MM.1S (cell line): Measurements from ENCODE around the gene SFMBT2.

Experiments
- CTCF ChIP-seq: fragments of 300-600 bp; sonication (generic); IDR thresholded peaks from 2 replicates; pipeline ENCODE4 v1.5.1; 2016; ENCODE audit warnings: antibody characterized with exemption, low read length, mixed read lengths
- EZH2 ChIP-seq: fragments of 300-600 bp; sonication (generic); optimal IDR thresholded peaks from 2 replicates; pipeline ENCODE3; 2017; ENCODE audit warnings: low read depth, mild to moderate bottlenecking, antibody characterized with exemption, low read length, mixed read lengths
- EZH2phosphoT487 ChIP-seq: fragments of 300-600 bp; sonication (generic); IDR thresholded peaks from 2 replicates; pipeline ENCODE4 v1.6.1; 2018; ENCODE audit warnings: antibody characterized with exemption, low read length

DNA sequence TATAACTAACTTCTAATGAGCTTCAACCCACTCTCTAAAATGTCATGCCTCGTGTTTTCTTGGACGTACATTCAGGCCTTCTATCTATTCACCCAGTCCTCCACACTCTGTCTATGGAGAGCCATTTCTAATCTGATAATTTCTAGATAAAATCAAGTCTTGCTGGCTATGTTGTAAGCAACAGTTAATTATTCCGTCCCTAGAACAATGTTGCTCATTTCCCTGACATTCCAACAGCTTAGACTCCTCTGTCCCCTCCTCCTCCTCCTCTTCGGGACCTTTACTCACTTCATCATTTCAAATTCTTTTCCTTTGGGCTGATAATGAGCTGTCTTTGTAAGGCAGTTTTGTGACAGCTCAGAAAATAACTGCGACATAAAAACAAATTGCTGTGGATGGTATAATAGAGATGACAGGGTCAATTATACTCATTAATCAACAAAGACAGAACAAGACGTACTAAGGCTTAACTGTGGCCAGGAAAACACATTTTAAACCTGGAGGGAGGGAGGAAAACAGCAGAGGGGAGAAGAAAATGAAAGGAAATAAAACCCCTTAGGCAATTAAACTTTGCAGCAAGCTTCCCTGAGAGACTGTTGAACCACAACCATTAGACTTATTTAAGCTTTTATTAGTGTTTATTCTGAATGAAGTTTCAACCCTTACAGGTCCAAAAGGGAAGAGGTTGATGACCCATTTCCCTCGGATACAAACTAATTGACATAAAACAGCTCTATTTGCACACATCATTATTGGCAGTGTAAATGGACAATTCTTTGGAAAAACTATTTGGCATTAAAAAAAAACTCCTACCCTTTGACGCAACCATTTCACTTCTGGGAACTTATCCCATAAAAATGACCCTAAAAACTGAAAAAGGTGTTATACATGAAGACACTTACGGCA, 179.1 kb downstream of the SFMBT2 start:
- TF ChIP-seq CTCF (no peak), EZH2phosphoT487 (no peak), EZH2 (no peak)
